ENCODE measurements around the gene TFEC. TPM values are rescaled to one million over a fixed set of nuclear protein-coding genes. Genes with fewer than 3 reads are reported as not detected.

TFEC gene
- total and polyA plus RNA-seq, 2 of the 4 experiments (the other 2 are of a cell fraction) = under 0.01 to 0.02 TPM

- Histone ChIP-seq H3K56ac (ENCODE audit: extremely low read depth, insufficient read depth, low read length) (no peak overlapping the region), H4K5ac (ENCODE audit: low read depth, low read length) (no peak overlapping the region), H3K4me2 (ENCODE audit: low read depth, low read length) (no peak overlapping the region), H3K27me3 (ENCODE audit: control insufficient read depth, insufficient read depth, low read length) (no peaks in the 10 kb centered on the region), H2AK9ac (replicated peaks; ENCODE audit: low read depth, low read length, poor library complexity) (no peak overlapping the region), H3K9me1 (ENCODE audit: insufficient read depth, low read length) (no peaks in the 10 kb centered on the region), H4K91ac (ENCODE audit: insufficient read depth, low read depth, low read length) (no peak overlapping the region), H3K14ac (replicated peaks; ENCODE audit: low read depth, low read length) (no peak overlapping the region), H2AK5ac (ENCODE audit: low read depth, low read length) (no peak overlapping the region), H3K9me3 (ENCODE audit: control insufficient read depth, insufficient read depth, low read length) (no peaks in the 10 kb centered on the region), H4K20me1 (ENCODE audit: insufficient read depth, low read length) (no peaks in the 10 kb centered on the region), H3K27ac (ENCODE audit: insufficient read depth, low read length) (no peak overlapping the region), H4K8ac (ENCODE audit: low read depth in 2 of 2, low read length in 2 of 2) (no peak overlapping the region), H3K23ac (ENCODE audit: low read depth, low read length) (no peak overlapping the region), H2BK120ac (ENCODE audit: low read depth, low read length) (no peak overlapping the region), H3K79me1 (ENCODE audit: low read depth in 1 of 2, low read length in 2 of 2) (no peaks in the 10 kb centered on the region), H2AFZ (replicated peaks; ENCODE audit: low read length, poor library complexity) (no peak overlapping the region), H2BK15ac (ENCODE audit: low read depth, low read length) (no peak overlapping the region), H2BK5ac (ENCODE audit: low read depth, low read length, poor library complexity, severe bottlenecking) (no peak overlapping the region), H3K4ac (ENCODE audit: low read depth, low read length) (no peak overlapping the region), H3K36me3 (ENCODE audit: control insufficient read depth, insufficient read depth, low read length) (no peaks in the 10 kb centered on the region), H3K18ac (ENCODE audit: low read depth, low read length) (no peak overlapping the region), H2BK20ac (ENCODE audit: low read depth, low read length) (no peak overlapping the region), H3K4me1 (ENCODE audit: control insufficient read depth, insufficient read depth, low read length) (no peaks in the 10 kb centered on the region), H3K9ac (ENCODE audit: low read depth, low read length) (no peak overlapping the region), H3K4me3 (ENCODE audit: insufficient read depth, low read depth, low read length) (no peak overlapping the region)
- DNase-seq (no peak), ATAC-seq (ENCODE audit: low read depth) (no peak)
- no CpG with 5 or more reads among the region's 4 CpGs for WGBS, 2 experiments (ENCODE audit: extremely low coverage in 2 of 2, insufficient read length in 1 of 2)
- dilution Hi-C loops (cut with HindIII; ENCODE audit: low sequenced_read_pairs, unreplicated experiment) (no loop called here), in situ Hi-C loops (cut with MboI; ENCODE audit: low sequenced_read_pairs) (no loop called here), intact Hi-C loops (cut with micrococcal nuclease) (no loop called here)
- TF ChIP-seq USF2 (IDR thresholded peaks at IDR 0.05; ENCODE audit: low read depth, low read length) (no peak), ELK1 (IDR thresholded peaks at IDR 0.05; ENCODE audit: borderline replicate concordance, low read depth, low read length) (no peak), RAD21 (IDR thresholded peaks at IDR 0.05; ENCODE audit: low read length) (no peak), MAFK (IDR thresholded peaks at IDR 0.05; ENCODE audit: low read depth, low read length) (no peak), RCOR1 (IDR thresholded peaks at IDR 0.05; ENCODE audit: insufficient replicate concordance, low read length) (no peak)
- ChIA-PET CTCF (interaction anchor here (0.8 kb wide), 1 partner anchor 30 kb away, joined by 3 read pairs; no protein-coding TSS in a partner anchor), POLR2A (ENCODE audit: unreplicated experiment) (no interaction called here)
- no TSS peak for BruUV-seq (replicated peaks)
Measured at GRCh38 chr7:115933471-115933870, 97.1 kb downstream of the TFEC start.
